Progenitor cell of endocrine pancreas (in vitro differentiated cells): ENCODE data around the gene STAB2. TPM values are rescaled to one million over a fixed set of nuclear protein-coding genes. Genes with fewer than 3 reads are reported as not detected.
A peak's percentile ranks its signal among the peaks of the same experiment; 100 is the strongest.

Experiments
- DNase-seq: peaks from one replicate; pipeline ENCODE4 v3.0.0; 2021; ENCODE audit warnings: low spot score; ENCODE audit not compliant: unreplicated experiment
- H3K27ac Mint-ChIP-seq: 2 replicates; pipeline ENCODE4 v1.8.0; 2021; ENCODE audit warnings: mild to moderate bottlenecking, moderate library complexity, mixed read lengths
- H3K27me3 Mint-ChIP-seq: 2 replicates; pipeline ENCODE4 v1.8.0; 2021; ENCODE audit warnings: mixed read lengths
- H3K36me3 Mint-ChIP-seq: 2 replicates; pipeline ENCODE4 v1.8.0; 2022; ENCODE audit warnings: mixed read lengths; ENCODE audit not compliant: insufficient read depth
- H3K4me1 Mint-ChIP-seq: 2 replicates; pipeline ENCODE4 v1.8.0; 2021; ENCODE audit warnings: low read depth, mixed read lengths
- H3K4me3 Mint-ChIP-seq: 2 replicates; pipeline ENCODE4 v1.8.0; 2021; ENCODE audit warnings: low read depth, mild to moderate bottlenecking, moderate library complexity, mixed read lengths
- H3K9me3 Mint-ChIP-seq: 2 replicates; pipeline ENCODE4 v1.8.0; 2021; ENCODE audit warnings: low read depth, mixed read lengths
- total RNA-seq: library from RNA; stranded (reverse); gene quantifications from 2 replicates; pipeline ENCODE4 v1.2.1, GENCODE V29; 2021
- TF ChIP-seq, protein P1 (sequence below): fragments of 200-600 bp; sonication (generic); IDR thresholded peaks from one replicate; pipeline ENCODE4 v1.5.0; 2021; ENCODE audit warnings: antibody characterized with exemption, mild to moderate bottlenecking; ENCODE audit not compliant: unreplicated experiment

STAB2 gene
- total RNA-seq, 1 donor from 2014 or later: not detected

DNA sequence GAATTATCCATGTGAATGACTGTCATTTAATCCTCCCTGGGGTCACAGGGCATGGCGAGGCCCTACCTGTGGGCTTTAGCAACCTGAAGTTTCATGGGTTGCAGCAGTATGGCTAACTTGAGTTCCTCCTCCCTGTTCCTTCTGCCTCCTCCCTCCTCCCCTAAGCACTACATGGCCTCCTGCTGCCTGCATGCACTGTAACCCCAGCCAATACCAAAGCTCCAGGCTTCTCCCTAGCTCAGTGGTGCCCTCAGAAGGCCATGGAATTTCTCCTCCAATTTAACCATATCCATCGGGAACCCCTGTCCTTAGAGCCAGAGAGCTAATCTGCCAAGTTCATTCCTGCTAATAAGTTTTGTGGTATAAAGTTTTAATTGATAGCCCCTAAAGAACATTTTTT lies 158.9 kb downstream of the STAB2 start:
- no peak overlapping the region for H3K4me3 Mint-ChIP-seq
- TF ChIP-seq, protein P1, sequence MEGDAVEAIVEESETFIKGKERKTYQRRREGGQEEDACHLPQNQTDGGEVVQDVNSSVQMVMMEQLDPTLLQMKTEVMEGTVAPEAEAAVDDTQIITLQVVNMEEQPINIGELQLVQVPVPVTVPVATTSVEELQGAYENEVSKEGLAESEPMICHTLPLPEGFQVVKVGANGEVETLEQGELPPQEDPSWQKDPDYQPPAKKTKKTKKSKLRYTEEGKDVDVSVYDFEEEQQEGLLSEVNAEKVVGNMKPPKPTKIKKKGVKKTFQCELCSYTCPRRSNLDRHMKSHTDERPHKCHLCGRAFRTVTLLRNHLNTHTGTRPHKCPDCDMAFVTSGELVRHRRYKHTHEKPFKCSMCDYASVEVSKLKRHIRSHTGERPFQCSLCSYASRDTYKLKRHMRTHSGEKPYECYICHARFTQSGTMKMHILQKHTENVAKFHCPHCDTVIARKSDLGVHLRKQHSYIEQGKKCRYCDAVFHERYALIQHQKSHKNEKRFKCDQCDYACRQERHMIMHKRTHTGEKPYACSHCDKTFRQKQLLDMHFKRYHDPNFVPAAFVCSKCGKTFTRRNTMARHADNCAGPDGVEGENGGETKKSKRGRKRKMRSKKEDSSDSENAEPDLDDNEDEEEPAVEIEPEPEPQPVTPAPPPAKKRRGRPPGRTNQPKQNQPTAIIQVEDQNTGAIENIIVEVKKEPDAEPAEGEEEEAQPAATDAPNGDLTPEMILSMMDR: no peak
- H3K4me1 Mint-ChIP-seq: no peaks in the 10 kb centered on the region
- H3K27ac Mint-ChIP-seq: no peak overlapping the region
- H3K36me3 Mint-ChIP-seq: no peaks in the 10 kb centered on the region
- H3K27me3 Mint-ChIP-seq: peaks cover 5% of the 10 kb centered on the region
- DNase-seq: no peak
- H3K9me3 Mint-ChIP-seq: no peaks in the 10 kb centered on the region

DNA sequence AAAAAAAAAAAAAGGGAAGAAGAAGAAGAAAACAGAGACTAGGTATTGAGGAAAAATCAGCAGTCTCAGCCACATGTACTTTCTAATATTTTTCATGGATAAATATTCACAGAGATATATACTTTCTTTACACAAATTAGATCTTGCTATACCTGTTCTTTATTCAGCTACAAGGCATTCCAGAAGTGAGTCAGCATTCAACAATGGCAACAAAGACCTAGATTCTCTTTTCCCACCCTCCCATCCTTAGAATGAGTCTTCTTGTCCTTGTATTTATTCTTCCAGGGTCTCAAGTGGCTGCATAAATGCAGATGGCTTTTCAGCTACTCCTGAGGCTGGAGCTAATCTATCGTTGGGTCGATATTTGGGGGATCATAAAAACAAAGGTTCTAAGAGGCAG lies 160.9 kb downstream of the STAB2 start:
- H3K9me3 Mint-ChIP-seq: no peaks in the 10 kb centered on the region

DNA sequence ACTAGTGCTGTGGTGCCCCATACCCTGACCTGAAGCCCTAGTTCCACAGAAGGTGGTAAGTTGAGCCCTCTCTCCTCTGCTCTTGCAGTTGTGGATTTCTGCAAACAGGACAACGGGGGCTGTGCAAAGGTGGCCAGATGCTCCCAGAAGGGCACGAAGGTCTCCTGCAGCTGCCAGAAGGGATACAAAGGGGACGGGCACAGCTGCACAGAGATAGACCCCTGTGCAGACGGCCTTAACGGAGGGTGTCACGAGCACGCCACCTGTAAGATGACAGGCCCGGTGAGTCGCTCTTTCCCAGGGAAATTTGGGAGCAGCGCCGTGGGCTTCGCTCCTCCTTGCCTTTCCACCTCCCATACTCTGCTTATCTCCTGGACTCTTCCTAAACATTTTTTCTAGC lies 161.8 kb downstream of the STAB2 start:
- H3K36me3 Mint-ChIP-seq: no peaks in the 10 kb centered on the region
- TF ChIP-seq, protein P1: no peak
- no peak overlapping the region for H3K27ac Mint-ChIP-seq
- no peaks in the 10 kb centered on the region for H3K9me3 Mint-ChIP-seq
- no peak for DNase-seq
- H3K4me3 Mint-ChIP-seq: no peak overlapping the region
- no peaks in the 10 kb centered on the region for H3K27me3 Mint-ChIP-seq
- H3K4me1 Mint-ChIP-seq: no peaks in the 10 kb centered on the region

More for the DNA sequence above, 160.9 kb downstream of the STAB2 start:
- no peak for DNase-seq
- H3K4me1 Mint-ChIP-seq: no peaks in the 10 kb centered on the region
- H3K4me3 Mint-ChIP-seq: no peak overlapping the region
- no peaks in the 10 kb centered on the region for H3K36me3 Mint-ChIP-seq
- TF ChIP-seq, protein P1: no peak
- no peak overlapping the region for H3K27ac Mint-ChIP-seq
- no peaks in the 10 kb centered on the region for H3K27me3 Mint-ChIP-seq

DNA sequence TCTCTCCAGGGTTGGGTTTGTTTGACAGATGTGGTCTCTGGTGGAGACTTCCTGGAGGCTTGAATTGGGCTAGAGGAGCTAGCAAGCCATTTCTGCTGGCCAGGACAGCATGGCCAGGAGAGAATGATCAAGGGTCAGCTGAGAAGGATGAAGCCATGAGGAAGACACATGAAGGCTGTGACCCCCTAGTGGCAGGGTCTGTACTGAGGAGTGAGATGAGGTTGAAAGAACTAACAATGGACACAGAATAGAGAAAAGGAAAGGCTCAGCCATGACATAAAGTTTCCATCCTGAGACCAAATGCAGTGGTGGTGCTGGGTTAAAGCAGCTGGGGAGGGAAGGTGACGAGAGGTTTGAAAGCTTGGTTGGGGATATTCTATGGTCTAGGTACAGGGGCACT lies 164.1 kb downstream of the STAB2 start:
- Mint-ChIP-seq H3K9me3 (no peaks in the 10 kb centered on the region), H3K4me3 (no peak overlapping the region), H3K27ac (no peak overlapping the region), H3K4me1 (no peaks in the 10 kb centered on the region), H3K36me3 (no peaks in the 10 kb centered on the region), H3K27me3 (no peaks in the 10 kb centered on the region)
- DNase-seq: no peak
- TF ChIP-seq, protein P1: peak; percentile 30

DNA sequence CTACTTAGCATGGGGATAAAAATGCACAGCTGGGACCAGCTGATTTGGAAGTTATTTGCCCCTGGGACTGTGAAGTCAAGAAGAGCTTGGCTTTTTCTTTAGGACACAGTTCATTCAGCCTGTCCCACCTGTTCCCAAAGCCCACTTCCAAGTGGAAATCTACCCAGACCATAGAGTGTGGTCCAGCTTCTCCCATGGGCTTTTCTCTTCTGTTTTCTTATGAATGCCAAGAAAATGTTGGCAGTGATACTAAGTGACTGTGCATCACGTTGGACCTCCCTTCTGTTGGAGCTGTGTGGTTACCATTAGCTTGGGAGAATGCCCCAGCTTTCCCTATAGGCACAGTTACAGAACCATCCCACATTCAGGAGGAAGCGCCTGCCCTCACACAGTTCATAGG lies 164.5 kb downstream of the STAB2 start:
- Mint-ChIP-seq H3K4me3 (no peak overlapping the region), H3K27me3 (no peaks in the 10 kb centered on the region), H3K4me1 (no peaks in the 10 kb centered on the region), H3K36me3 (no peaks in the 10 kb centered on the region), H3K9me3 (no peaks in the 10 kb centered on the region), H3K27ac (no peak overlapping the region)
- no peak for DNase-seq
- TF ChIP-seq, protein P1: no peak
